Glomerular visceral epithelial cell (primary cell): ENCODE data around the gene C20orf141.
"Not testable (repeated sequence)": the region's sequence is repeated elsewhere in the genome, so short reads cannot be mapped to it uniquely, and the experiment has no call there.

Source experiments
- DNase-seq: peaks from one replicate; pipeline ENCODE4 v3.0.0-alpha.2; 2016; ENCODE audit errors: extremely low spot score

The C20orf141 gene, protein sequence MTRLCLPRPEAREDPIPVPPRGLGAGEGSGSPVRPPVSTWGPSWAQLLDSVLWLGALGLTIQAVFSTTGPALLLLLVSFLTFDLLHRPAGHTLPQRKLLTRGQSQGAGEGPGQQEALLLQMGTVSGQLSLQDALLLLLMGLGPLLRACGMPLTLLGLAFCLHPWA

DNA sequence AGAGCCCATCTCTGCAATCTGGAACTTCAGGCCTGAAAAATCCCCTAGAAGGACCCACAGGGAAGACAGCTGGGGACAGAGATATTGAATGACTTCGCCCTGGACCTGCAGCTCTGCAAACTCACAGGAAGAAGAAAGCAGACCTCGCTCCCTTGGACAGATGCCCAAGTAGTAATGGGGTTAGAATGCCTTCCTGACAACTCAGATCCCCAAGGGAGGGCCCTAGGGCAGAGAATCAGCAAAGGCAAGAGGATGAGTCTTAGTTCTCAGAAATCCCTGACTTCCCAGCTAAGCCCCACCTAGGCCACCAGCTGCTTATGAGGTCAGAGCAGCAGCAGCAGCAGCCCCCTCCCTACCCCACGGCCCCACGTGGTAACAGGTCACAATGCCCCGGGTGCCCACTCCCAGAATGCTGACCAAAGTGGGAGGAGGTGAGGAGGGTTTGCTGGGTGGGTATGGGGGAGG, at the start of gene C20orf141:
TSS of gene C20orf141 (plus strand) at position 401 of the 465 bp plus-strand sequence. CDS start 198 bp downstream, outside the sequence.
- peak; percentile 93 for DNase-seq

DNA sequence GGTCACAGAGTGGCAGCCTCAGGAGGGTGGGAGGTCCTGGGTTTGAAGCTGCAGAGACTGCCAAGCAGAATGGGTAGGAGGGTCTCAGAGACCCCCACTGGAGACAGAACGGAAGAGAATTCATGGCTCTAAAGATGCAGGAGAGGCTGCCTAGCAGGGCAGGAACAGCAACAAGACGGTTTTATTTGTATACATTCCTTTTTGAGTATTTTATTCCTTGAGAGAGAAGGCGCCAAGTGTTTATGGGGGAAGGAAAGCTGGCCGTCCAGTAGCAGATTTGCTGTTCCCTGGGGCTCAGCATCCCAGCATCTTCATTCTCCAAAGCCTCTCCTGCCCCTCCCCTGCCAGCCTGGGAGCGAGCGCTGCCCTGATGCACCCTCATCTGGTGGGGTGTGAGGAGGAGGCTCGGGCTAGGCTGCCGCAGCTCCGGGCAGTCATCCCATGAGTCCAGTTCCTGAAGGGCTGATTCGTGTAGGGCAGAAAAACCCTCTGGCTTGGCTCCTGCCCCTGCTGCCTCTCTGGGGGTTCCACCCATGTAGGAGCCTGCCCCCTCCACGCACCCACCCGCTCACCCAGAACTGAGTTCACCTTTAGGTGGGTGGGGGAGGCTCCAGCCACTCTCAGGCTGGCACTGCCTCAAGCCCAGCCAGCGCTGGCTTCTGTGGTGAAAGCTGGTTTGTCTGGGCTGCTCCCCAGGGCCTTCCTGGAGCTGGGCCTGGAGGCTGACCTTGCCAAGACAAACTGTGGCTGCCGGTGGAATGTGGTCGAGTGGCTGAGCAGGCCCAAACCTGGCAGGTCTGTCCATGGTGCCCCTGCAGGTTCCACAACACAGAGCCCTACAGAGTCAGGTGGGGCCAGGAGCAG, 46.8 kb upstream of the C20orf141 start:
- DNase-seq, result peak; percentile 46

DNA sequence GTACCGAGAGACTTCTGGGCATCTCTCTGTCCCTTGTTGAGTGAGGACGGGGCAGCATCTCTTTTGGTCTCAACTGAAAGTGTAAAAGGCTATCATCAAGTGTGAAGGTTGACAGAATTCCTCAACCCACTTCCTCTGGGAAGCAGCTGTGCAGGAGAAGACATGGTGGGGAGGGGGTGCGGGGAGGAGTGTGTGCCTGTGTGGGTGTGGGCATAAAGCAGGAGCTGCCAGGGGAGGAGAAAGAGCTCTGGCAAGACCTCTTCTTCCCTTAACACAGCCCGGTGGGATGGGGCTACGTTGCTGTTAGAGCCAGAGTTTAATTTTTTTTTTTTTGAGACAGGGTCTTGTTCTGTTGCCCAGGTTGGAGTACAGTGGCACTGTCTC, 46.2 kb upstream of the C20orf141 start:
- no peak for DNase-seq

DNA sequence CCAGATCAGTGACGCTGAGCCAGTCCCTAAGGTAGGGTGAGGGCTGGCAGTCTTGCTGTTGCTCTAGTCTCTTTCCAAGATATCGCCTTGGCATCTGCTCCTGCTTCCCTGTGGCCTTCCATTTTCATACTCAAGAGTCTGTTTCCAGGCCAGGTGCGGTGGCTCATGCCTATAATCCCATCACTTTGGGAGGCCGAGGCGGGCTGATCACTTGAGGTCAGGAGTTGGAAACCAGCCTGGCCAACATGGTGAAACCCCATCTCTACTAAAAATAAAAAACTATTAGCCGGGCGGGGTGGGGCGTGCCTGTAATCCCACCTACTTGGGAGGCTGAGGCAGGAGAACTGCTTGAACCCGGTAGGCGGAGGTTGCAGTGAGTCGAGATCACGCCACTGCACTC, 44.7 kb upstream of the C20orf141 start:
- not testable (repeated sequence) for DNase-seq

DNA sequence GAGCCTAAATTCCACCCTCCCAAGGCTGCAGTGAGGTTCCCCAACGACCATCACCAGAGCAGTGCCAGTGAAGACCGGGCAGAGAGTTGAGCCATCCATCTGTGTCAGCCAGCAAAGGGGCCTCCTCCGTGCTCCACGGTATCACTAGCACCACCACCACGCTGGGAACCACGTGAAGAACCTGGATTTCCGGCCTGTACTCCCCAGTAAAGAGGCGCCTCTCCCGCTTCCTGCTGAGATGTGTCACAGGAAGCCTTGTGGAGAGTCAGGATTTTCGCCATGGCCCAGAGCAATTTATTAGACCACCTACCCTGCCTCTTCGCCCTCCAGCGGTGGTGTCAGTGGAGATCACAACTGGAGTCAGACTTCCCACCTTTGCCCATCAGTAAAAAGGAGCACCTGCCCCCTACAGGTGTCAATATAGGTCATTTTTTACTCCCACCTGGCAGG, 43.1 kb upstream of the C20orf141 start:
- no peak for DNase-seq

DNA sequence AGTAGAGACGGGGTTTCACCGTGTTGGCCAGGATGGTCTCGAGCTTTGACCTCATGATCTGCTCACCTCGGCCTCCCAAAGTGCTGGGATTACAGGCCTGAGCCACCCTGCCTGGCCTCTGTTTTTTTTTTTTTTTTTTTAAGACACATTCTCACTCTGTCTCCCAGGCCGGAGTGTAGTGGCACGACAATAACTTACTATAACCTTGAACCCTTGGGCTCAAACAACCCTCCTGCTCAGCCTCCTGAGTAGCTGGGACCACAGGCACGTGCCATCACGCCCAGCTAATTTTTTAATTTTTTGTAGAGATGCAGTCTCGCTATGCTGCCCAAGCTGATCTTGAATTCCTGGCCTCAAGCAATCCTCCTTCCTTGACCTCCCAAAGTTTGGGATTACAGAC, 41.0 kb upstream of the C20orf141 start:
- no peak for DNase-seq

DNA sequence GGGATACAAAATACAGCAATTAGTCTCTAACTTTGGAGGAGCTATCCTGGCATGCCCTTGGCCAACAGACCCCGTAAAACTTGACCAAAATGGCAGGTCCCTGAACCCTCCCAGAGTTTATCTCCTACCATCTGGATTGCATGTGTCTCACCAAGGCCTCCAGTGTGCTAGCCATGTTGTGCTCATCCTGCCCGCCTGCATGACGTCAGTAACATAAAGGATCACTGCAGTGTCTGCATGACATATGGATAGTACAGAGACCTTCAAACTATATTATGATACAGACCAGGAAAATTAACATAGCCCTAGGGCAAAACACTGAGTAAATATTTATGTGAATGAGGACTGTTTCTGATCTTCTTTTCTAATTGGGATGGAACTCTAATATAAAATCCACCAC, 39.6 kb upstream of the C20orf141 start:
- no peak for DNase-seq

DNA sequence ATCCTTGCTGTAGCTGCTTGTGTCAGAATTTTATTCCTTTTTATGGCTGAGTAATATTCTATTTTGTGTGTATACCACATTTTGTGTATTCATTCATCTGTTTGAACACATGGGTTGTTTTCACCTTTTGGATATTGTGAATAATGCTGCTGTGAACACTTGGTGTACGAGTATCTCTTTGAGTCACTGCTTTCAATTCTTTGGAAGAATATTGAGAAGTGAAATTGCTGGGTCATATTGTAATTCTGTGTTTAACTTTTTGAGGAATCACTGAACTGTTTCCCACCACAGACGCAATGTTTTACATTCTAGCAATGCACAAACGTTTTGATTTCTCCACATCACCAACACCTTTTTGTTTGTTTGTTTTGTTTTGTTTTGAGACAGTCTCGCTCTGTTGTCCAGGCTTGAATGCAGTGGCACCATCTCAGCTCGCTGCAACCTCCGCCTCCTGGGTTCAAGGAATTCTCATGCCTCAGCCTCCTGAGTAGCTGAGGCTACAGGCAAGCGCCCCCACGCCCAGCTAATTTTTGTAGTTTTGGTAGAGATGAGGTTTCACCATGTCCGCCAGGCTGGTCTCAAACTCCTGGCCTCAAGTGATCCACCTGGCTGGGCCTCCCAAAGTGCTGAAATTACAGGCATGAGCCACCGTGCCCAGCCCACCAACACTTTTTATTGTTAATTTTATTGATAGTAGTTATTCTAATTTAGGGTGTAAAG, 36.0 kb upstream of the C20orf141 start:
- no peak for DNase-seq

DNA sequence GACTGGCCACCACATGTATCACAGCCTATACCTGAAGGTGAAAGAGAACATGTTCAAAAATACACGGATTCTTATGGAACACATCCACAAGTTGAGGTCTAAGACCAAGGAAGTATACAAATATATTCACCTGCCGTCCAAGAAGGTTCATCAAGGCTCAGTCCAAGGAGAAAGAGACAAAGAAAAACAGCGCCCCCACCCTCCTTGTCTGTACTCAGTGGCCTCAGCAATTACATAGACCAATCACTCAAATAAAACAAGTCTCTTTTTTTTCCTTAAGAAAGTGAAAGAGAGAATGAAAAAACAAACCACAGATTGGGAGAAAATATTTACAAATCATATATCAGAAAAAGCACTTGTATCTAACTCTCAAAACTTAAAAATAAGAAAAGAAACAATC, 33.8 kb upstream of the C20orf141 start:
- DNase-seq, result no peak

DNA sequence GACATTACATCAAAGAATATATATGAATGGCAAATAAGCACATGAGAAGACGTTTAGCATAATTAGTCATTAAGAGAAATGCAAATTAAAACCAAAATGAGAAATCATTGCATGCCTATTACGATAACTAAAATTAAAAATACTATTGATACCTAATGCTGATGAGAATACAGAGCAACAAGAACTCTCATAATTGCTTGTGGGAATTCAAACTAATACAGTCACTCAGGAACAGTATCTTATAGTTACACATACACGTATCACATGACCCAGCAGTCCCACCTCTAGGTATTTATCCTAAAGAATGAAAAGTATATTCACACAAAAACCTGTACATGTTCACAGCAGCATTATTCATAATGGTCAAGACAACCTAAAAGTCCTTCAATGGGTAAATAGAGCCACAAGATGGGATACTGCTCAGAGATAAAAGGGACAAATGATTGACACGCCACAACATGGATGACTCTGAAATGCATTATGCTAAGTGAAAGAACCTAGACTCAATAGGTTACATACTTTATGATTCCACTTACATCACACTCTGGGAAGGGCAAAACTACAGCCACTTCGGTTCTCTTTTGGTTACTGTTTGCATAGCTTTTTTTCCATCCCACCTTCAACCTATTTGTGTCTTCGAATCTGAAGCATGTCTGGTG, 30.8 kb upstream of the C20orf141 start:
- no peak for DNase-seq

DNA sequence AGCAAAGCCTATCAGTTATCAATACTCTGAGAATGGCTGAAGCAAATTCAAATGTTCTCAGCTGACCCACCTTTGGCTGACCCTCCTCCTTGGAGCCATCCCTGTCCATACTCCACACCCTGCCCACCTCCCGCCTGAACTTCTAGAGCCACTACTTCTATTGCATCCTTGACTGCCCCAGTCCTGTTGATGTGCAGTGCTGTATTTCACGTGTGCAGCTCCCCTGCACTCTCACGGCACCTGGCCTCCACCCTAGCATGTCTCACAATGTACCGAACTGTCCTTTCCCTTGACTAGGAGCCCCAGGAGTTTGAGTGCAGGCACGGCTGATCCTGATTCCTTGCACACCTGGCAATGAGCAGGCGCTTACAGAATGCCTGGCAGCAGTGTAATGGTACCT, 21.3 kb upstream of the C20orf141 start:
- no peak for DNase-seq

DNA sequence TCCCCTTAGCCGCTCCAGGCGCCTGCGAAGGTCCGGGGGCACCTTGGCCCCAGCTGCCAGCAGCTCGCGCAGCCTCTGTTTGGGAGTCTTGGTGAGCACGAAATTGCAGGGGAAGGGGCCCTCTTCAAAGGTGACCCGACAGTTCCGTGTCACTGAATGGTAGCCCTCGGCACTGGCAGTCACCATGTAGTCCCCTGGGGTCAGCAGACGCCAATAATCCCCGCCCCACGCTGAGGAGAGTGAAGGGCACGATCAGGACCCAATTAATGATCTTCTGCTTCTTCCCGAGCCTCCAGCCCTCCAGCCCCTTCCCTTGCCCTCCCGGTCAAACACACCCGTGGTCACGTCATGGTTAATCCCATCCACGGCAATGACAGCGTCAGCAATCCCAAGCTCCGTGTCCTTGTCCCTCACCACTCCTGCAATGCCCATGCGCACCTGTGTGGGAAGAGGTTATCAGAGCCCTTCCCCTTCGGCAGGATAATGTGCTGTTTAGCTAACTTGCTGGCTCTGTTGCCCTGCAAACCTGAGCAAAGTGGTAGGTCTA, 20.5 kb upstream of the C20orf141 start:
- DNase-seq, result no peak

DNA sequence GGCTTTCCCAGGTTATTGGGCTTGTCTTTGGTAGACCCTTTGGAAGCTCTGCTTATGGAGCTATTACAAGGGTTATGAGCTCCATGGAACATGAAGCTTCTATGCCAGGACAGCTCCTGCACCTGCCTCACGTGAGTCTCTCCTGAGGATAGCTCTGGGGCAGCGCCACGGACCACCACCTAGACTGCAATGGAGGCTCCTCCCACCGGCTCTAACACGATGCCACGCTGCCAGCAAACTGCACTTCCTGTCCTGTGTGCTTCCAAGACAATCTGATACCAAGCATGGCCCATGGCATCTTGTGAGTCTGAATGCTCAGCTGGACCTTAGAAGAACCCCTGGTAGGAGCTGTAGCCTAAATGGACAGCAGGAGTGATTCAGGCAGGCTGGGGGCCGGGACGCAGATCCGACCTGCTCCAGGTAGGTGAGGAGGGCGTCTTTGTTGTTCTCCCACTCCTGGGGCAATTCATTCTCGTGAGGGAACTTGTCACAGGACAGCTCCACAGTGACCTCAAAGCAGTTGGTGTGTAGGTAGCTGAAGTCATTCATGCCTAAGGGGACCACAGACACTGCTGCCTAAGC, 19.8 kb upstream of the C20orf141 start:
- DNase-seq, result no peak

DNA sequence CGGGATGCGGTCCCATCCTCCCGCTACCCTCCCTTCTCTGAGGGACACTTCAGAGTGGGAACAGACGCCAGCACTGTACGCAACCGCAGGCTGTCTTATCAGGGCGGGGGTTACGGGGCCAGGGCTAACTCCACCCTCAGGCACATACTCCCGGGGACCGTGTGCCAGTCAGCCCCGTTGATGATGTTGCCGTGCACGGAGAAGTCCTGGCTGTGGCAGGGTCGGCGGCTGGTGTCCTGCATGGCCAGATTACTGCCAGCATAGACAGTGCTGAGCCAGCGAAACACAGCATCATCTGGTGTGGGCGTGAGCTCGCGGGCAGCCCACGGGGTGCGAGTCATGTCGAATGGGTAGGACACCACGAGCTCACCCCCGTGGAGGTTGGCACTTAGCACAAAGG, 19.3 kb upstream of the C20orf141 start:
- DNase-seq, result no peak

DNA sequence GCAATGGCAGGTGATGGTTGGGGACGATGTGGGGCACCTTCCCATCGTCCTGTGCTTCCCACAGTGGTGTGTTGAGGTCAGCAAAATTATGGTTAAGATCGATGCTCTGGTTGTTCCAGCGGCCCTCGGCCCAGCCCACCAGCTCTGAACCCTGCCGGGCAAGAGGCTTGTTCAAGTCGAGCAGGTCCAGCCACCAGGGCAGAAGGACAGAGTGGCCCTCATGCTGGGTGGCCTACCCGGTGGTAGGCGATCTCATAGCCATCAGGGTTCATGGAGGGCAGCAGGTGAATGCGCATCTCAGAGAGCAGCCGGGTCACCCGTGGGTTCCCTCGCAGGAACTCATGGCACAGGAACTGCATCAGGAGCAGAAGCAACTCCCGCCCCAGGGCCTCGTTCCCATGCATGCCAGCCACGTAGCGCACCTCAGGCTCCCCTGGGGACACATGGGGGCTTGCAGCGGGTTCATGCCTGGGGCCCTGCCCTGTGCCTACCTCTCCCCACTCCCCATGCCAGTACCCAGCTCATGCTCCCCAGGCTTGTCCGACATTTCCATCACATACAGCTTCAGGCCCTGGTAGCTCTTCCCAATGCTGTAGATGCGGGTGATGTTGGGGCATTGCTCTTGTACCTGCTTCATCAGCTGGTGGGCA, 18.7 kb upstream of the C20orf141 start:
- no peak for DNase-seq

DNA sequence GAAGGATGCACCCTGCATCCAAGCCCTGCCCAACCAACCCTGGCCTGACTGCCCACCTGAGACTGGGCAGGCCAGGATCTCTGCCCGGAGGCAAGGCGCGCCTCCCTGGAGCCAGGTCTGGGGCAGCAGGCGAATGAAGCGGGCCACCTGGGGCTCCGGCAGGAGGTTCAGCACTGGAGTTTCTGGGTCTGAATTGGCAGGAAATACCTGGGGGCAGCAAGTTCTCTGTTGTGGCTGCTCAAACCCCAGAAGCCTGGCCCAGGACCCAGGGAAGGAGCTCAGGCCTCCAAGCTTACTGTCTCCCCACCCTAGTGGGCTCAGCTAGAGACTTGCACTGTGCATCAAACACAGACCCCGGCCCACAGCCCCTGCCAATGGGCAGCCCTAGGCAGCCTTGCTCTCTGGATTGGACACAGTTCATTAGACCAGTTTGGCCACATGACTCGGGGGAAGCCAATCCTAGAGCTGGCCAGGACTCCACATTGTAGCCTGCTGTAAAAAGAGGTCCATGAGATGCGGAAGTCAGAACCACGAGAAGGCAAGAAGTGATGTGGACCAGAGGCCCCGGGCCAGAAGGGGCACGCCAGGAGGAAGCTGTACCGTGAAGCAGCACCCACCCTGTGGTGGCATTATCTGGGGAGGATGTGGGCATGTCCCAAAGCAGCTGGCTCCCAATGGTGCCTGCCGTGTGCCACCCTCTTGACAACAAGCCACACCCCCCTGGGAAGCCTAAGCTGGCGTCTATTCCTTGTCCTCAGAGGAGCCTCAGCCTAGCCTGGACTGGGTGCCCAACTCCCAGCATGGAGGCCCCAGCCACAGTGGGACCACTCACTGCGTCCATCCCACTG, 17.4 kb upstream of the C20orf141 start:
- DNase-seq, result no peak

DNA sequence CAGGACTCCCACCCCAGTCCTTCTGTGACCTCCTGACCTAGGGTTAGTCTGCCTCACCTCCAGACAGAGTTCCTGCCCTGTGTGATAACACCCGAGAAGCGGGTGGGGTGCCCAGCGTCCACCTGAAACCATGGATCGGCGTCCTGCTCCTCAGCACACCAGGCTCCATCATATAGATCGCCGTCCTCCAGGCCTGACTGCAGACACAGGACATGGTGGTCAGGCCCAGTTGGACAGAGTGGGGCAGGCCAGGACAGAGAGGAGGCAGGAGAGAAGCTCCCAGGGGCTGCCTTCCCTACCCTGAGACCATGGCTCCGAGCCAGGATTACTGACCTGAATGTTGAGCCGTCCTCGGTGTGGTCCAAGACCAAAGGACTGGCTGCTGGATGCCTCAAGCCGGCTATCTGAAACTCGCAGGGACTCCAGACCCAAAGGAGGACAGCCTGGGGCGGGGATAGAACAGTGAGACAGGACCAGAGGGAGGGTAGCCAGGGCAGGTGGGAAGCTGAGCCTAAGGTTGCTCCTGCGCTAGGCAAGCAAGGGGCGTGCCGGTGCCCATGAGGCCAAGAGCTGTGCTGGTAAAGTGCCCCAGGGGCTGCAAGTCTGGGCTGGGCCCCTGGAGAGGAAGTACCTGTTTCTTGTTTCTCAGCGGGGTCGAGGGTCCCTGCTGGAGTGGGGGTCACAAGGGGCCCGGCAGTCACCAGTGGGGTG, 16.5 kb upstream of the C20orf141 start:
- no peak for DNase-seq

DNA sequence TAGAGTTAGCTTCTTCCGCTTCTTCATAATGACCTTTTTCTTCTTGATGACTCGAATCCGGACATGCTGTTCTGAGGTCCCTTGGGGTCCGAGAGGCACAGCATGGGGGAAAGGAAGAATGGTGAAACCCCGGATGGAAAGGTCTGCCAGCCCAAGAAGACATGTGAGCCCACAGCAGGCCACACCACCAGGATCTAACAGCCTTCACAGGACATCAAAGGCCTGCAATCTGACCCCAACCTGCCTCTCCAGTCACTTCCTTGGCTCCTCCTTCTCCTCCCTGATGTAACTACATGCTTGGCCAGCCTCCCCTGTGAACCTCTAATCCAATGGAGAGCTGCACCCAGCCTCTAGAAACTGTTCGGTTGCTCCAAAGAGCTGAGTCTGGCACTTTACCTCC, 16.0 kb upstream of the C20orf141 start:
- no peak for DNase-seq

DNA sequence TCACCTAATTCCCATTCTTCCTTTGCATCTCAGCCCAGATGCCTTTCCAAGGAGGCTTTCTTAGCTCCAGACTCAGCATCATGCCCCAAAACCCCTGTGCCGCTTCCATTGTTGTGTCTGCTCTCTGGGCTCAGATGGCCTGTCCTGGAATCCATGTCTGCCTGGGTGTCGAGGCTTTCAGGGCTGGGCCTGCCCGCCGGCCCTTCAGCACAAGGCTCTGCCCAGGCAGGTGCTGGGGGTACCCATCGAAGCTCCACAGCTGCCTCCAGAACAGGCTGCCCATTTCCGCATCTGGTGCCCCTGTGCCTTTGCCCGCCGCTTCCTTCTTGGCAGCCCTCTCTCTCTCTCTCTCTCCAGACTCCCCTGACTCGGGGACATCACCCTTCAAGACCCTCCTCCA, 15.5 kb upstream of the C20orf141 start:
- no peak for DNase-seq
